ENCODE results near the gene FERD3L.
"Not testable (repeated sequence)": the region's sequence is repeated elsewhere in the genome, so short reads cannot be mapped to it uniquely, and the experiment has no call there.

FERD3L gene, protein sequence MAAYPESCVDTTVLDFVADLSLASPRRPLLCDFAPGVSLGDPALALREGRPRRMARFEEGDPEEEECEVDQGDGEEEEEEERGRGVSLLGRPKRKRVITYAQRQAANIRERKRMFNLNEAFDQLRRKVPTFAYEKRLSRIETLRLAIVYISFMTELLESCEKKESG

GRCh38 chr7:19144661-19145433 is at the start of gene FERD3L:
TSS of gene FERD3L (minus strand) at chr7:19145421. CDS start at chr7:19145362, 59 bp downstream.
- H3K4me3 ChIP-seq (ENCODE audit: low read length), result peak within 1 kb of the TSS; percentile 24
- peaks cover 9% of the 10 kb centered on the region for H3K27me3 ChIP-seq (ENCODE audit: control insufficient read depth, insufficient read depth, low read length)
- no peak within 1 kb of the TSS for H3K9ac ChIP-seq (ENCODE audit: low read length)
- no peaks in the 10 kb centered on the region for H3K36me3 ChIP-seq (ENCODE audit: control insufficient read depth, insufficient read depth, low read length)
- H3K4me1 ChIP-seq (ENCODE audit: control insufficient read depth, insufficient read depth, low read length), result no peaks in the 10 kb centered on the region
- H3K27ac ChIP-seq (ENCODE audit: low read depth, low read length), result no peak within 1 kb of the TSS

GRCh38 chr7:19194417-19194816 is 49.2 kb upstream of the FERD3L start:
- not testable (repeated sequence) for H3K27ac ChIP-seq (ENCODE audit: low read depth, low read length); H3K4me1 ChIP-seq (ENCODE audit: control insufficient read depth, insufficient read depth, low read length); H3K9ac ChIP-seq (ENCODE audit: low read length); H3K36me3 ChIP-seq (ENCODE audit: control insufficient read depth, insufficient read depth, low read length); H3K27me3 ChIP-seq (ENCODE audit: control insufficient read depth, insufficient read depth, low read length); H3K4me3 ChIP-seq (ENCODE audit: low read length)

- H3K4me3 ChIP-seq (ENCODE audit: low read length), result no peak overlapping the region
- H3K4me1 ChIP-seq (ENCODE audit: control insufficient read depth, insufficient read depth, low read length), result no peaks in the 10 kb centered on the region
- H3K27me3 ChIP-seq (ENCODE audit: control insufficient read depth, insufficient read depth, low read length), result no peaks in the 10 kb centered on the region
- H3K9ac ChIP-seq (ENCODE audit: low read length), result no peak overlapping the region
- no peak overlapping the region for H3K27ac ChIP-seq (ENCODE audit: low read depth, low read length)
- H3K36me3 ChIP-seq (ENCODE audit: control insufficient read depth, insufficient read depth, low read length), result no peaks in the 10 kb centered on the region
Observed at GRCh38 chr7:19181634-19182033, 36.4 kb upstream of the FERD3L start.

DNA sequence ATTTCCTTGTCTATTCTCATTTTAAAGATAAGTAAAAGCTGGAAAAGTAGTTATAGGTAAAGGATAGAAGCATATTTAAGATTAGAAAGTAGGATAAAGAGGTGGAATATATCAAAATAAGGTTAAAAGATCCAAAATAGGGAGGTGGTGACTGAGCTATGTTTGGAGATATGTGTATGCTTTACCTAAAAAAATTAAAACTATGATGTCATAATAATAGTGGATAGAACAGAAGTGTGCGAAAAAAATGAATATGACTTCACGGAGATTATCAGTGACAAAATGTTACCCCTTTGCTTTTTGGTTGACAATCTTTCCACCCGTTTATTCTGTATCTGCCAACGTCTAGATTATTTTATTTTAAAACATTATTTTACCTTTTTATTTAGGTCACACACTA is 33.4 kb upstream of the FERD3L start:
- Histone ChIP-seq H3K4me1 (ENCODE audit: control insufficient read depth, insufficient read depth, low read length) (no peaks in the 10 kb centered on the region), H3K27me3 (ENCODE audit: control insufficient read depth, insufficient read depth, low read length) (no peaks in the 10 kb centered on the region), H3K9ac (ENCODE audit: low read length) (no peak overlapping the region), H3K27ac (ENCODE audit: low read depth, low read length) (no peak overlapping the region), H3K36me3 (ENCODE audit: control insufficient read depth, insufficient read depth, low read length) (no peaks in the 10 kb centered on the region), H3K4me3 (ENCODE audit: low read length) (no peak overlapping the region)

GRCh38 chr7:19177269-19177668 is 32.0 kb upstream of the FERD3L start:
- Histone ChIP-seq H3K4me1 (ENCODE audit: control insufficient read depth, insufficient read depth, low read length) (no peaks in the 10 kb centered on the region), H3K36me3 (ENCODE audit: control insufficient read depth, insufficient read depth, low read length) (no peaks in the 10 kb centered on the region), H3K27me3 (ENCODE audit: control insufficient read depth, insufficient read depth, low read length) (no peaks in the 10 kb centered on the region), H3K9ac (ENCODE audit: low read length) (no peak overlapping the region), H3K4me3 (ENCODE audit: low read length) (no peak overlapping the region), H3K27ac (ENCODE audit: low read depth, low read length) (no peak overlapping the region)

GRCh38 chr7:19175241-19175640 is 30.0 kb upstream of the FERD3L start:
- Histone ChIP-seq H3K27me3 (ENCODE audit: control insufficient read depth, insufficient read depth, low read length) (no peaks in the 10 kb centered on the region), H3K9ac (ENCODE audit: low read length) (no peak overlapping the region), H3K4me3 (ENCODE audit: low read length) (no peak overlapping the region), H3K36me3 (ENCODE audit: control insufficient read depth, insufficient read depth, low read length) (no peaks in the 10 kb centered on the region), H3K27ac (ENCODE audit: low read depth, low read length) (no peak overlapping the region), H3K4me1 (ENCODE audit: control insufficient read depth, insufficient read depth, low read length) (no peaks in the 10 kb centered on the region)

DNA sequence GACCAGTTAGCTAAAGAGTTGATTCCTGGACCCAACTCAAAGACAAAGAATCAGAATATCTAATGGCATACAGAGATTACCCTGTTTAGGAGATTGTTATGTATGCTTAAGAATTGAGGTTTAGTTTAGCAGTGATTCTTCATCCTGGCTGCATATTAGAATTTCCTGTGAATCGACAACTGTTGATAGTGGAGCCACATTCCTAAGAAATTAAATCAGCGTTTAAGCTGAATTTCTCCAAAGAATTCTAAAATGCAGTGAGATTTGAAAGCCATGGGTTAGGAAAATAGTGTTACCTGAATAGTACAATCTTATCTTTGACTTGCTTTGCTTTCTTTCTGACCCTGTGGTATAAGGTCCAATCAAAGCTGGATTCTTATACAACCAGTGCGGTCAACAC is 16.4 kb upstream of the FERD3L start:
- Histone ChIP-seq H3K27me3 (ENCODE audit: control insufficient read depth, insufficient read depth, low read length) (no peaks in the 10 kb centered on the region), H3K27ac (ENCODE audit: low read depth, low read length) (no peak overlapping the region), H3K36me3 (ENCODE audit: control insufficient read depth, insufficient read depth, low read length) (no peaks in the 10 kb centered on the region), H3K4me1 (ENCODE audit: control insufficient read depth, insufficient read depth, low read length) (no peaks in the 10 kb centered on the region), H3K9ac (ENCODE audit: low read length) (no peak overlapping the region), H3K4me3 (ENCODE audit: low read length) (no peak overlapping the region)

GRCh38 chr7:19146699-19147098 is 1.5 kb upstream of the FERD3L start:
- H3K27ac ChIP-seq (ENCODE audit: low read depth, low read length), result no peak overlapping the region
- H3K27me3 ChIP-seq (ENCODE audit: control insufficient read depth, insufficient read depth, low read length), result peaks cover 9% of the 10 kb centered on the region
- no peak overlapping the region for H3K4me3 ChIP-seq (ENCODE audit: low read length)

GRCh38 chr7:19145434-19146115 is 354 bp upstream of the FERD3L start:
- H3K4me3 ChIP-seq (ENCODE audit: low read length), result no peak overlapping the region
- H3K9ac ChIP-seq (ENCODE audit: low read length), result no peak overlapping the region
- H3K27me3 ChIP-seq (ENCODE audit: control insufficient read depth, insufficient read depth, low read length), result peaks cover 9% of the 10 kb centered on the region
- H3K27ac ChIP-seq (ENCODE audit: low read depth, low read length), result no peak overlapping the region
- H3K36me3 ChIP-seq (ENCODE audit: control insufficient read depth, insufficient read depth, low read length), result no peaks in the 10 kb centered on the region
- no peaks in the 10 kb centered on the region for H3K4me1 ChIP-seq (ENCODE audit: control insufficient read depth, insufficient read depth, low read length)

More at GRCh38 chr7:19146699-19147098, 1.5 kb upstream of the FERD3L start:
- no peak overlapping the region for H3K9ac ChIP-seq (ENCODE audit: low read length)
- H3K4me1 ChIP-seq (ENCODE audit: control insufficient read depth, insufficient read depth, low read length), result no peaks in the 10 kb centered on the region
- H3K36me3 ChIP-seq (ENCODE audit: control insufficient read depth, insufficient read depth, low read length), result no peaks in the 10 kb centered on the region

DNA sequence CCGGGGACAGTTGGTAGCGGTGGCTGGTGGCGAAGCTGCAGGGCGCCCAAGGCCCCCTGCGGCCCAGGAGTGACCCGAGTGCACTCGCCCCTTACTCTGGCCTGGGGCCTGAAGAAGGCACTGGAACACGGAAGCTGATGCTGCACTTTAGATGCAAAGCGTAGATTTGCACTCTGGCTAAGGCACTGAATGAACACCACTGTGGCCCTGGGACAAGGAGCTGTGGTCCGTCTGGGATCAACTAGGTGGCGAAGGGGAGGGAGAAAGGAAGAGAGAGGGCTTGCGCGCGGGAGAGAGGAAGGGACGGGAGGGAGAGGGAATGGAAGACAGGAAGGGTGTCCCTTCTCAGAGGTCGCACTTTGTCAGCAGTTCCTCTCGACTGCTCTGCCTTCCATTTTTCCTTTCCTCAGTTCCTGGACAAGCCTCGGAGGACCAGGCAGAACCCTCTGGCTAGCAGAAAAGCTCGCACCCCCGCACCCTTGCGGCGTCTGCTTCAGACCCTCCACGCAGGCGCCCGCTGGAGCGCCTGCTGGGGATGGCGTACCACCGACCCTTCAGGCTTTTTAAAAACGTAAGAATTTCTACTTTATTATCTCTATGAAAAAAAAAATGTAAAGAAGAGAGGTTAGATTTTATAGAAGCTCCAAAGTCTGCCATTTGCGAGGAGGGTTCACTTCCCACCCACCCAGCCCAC is 1.2 kb downstream of the FERD3L start:
- no peaks in the 10 kb centered on the region for H3K36me3 ChIP-seq (ENCODE audit: control insufficient read depth, insufficient read depth, low read length)
- H3K27me3 ChIP-seq (ENCODE audit: control insufficient read depth, insufficient read depth, low read length), result peaks cover 9% of the 10 kb centered on the region
- no peak overlapping the region for H3K9ac ChIP-seq (ENCODE audit: low read length)
- H3K4me3 ChIP-seq (ENCODE audit: low read length), result peak overlapping the region; percentile 35
- H3K4me1 ChIP-seq (ENCODE audit: control insufficient read depth, insufficient read depth, low read length), result no peaks in the 10 kb centered on the region
- H3K27ac ChIP-seq (ENCODE audit: low read depth, low read length), result no peak overlapping the region

- Histone ChIP-seq H3K4me3 (ENCODE audit: low read length) (no peak overlapping the region), H3K27ac (ENCODE audit: low read depth, low read length) (no peak overlapping the region), H3K36me3 (ENCODE audit: control insufficient read depth, insufficient read depth, low read length) (no peaks in the 10 kb centered on the region), H3K27me3 (ENCODE audit: control insufficient read depth, insufficient read depth, low read length) (peaks cover 5% of the 10 kb centered on the region), H3K4me1 (ENCODE audit: control insufficient read depth, insufficient read depth, low read length) (no peaks in the 10 kb centered on the region), H3K9ac (ENCODE audit: low read length) (no peak overlapping the region)
Observed at GRCh38 chr7:19139706-19140327, 5.4 kb downstream of the FERD3L start.

- H3K27me3 ChIP-seq (ENCODE audit: control insufficient read depth, insufficient read depth, low read length), result no peaks in the 10 kb centered on the region
- H3K36me3 ChIP-seq (ENCODE audit: control insufficient read depth, insufficient read depth, low read length), result no peaks in the 10 kb centered on the region
- H3K9ac ChIP-seq (ENCODE audit: low read length), result no peak overlapping the region
- H3K27ac ChIP-seq (ENCODE audit: low read depth, low read length), result no peak overlapping the region
- H3K4me1 ChIP-seq (ENCODE audit: control insufficient read depth, insufficient read depth, low read length), result no peaks in the 10 kb centered on the region
- H3K4me3 ChIP-seq (ENCODE audit: low read length), result no peak overlapping the region
Observed at GRCh38 chr7:19133886-19134285, 11.3 kb downstream of the FERD3L start.
